Keratinocyte (primary cell): ENCODE measurements around the gene MELK. TPM values are rescaled to one million over a fixed set of nuclear protein-coding genes. Genes with fewer than 3 reads are reported as not detected.
A peak's percentile ranks its signal among the peaks of the same experiment; 100 is the strongest.

ENCODE experiments used
- DNase-seq: peaks from one replicate; pipeline ENCODE4 v3.0.0-alpha.2; 2011; ENCODE audit warnings: low read depth, missing footprints, low spot score
- FAIRE-seq: peaks from 2 replicates; lab custom pipeline; 2011; peaks lifted over from hg19 to GRCh38; lab: Jason Lieb, UNC
- H2AFZ ChIP-seq: 2 replicates; pipeline ENCODE4 v1.6.0; 2012; ENCODE audit warnings: low read length, control low read depth, inconsistent platforms; ENCODE audit not compliant: control insufficient read depth
- H3K27ac ChIP-seq: 2 replicates; pipeline ENCODE4 v1.5.1; 2011; ENCODE audit warnings: low read length; ENCODE audit not compliant: control insufficient read depth, insufficient read depth
- H3K27me3 ChIP-seq: 3 replicates; pipeline ENCODE4 v1.6.0; 2011; ENCODE audit warnings: low read length; ENCODE audit not compliant: control insufficient read depth, insufficient read depth; ENCODE audit errors: extremely low read depth
- H3K36me3 ChIP-seq, 2 experiments: 2 replicates in 1 of 2; 3 replicates in 1 of 2; pipeline ENCODE4 v1.5.1; 2011; ENCODE audit warnings: low read length in 2 of 2, mild to moderate bottlenecking in 1 of 2; ENCODE audit not compliant: control insufficient read depth in 2 of 2, insufficient read depth in 2 of 2; ENCODE audit errors: extremely low read depth in 1 of 2
- H3K4me1 ChIP-seq: 3 replicates; pipeline ENCODE4 v1.5.1; 2011; ENCODE audit warnings: low read length; ENCODE audit not compliant: control insufficient read depth, insufficient read depth; ENCODE audit errors: extremely low read depth
- H3K4me2 ChIP-seq: 3 replicates; pipeline ENCODE4 v1.6.0; 2011; ENCODE audit warnings: low read depth, low read length; ENCODE audit not compliant: control insufficient read depth, insufficient read depth; ENCODE audit errors: extremely low read depth
- H3K4me3 ChIP-seq, 3 experiments: fragments of 200-600 bp in 1 of 3; sonication (generic) in 1 of 3; 2 replicates in 2 of 3; 3 replicates in 1 of 3; pipeline ENCODE4 v1.5.1; 2011 to 2016; ENCODE audit warnings: low read length in 3 of 3, mild to moderate bottlenecking in 3 of 3, control low read depth in 2 of 3, inconsistent platforms in 1 of 3, low read depth in 1 of 3, mixed read lengths in 1 of 3, mixed run types in 1 of 3, moderate library complexity in 1 of 3; ENCODE audit not compliant: control insufficient read depth in 2 of 3, insufficient read depth in 2 of 3; ENCODE audit errors: extremely low read depth in 1 of 3
- H3K79me2 ChIP-seq: 2 replicates; pipeline ENCODE4 v1.6.0; 2012; ENCODE audit warnings: low read length; ENCODE audit not compliant: control insufficient read depth, insufficient read depth
- H3K9ac ChIP-seq: 3 replicates; pipeline ENCODE4 v1.6.0; 2011; ENCODE audit warnings: low read length; ENCODE audit not compliant: control insufficient read depth, insufficient read depth; ENCODE audit errors: extremely low read depth
- H3K9me1 ChIP-seq: 3 replicates; pipeline ENCODE4 v1.6.0; 2011; ENCODE audit warnings: low read length; ENCODE audit not compliant: control insufficient read depth, insufficient read depth; ENCODE audit errors: extremely low read depth
- H3K9me3 ChIP-seq: 2 replicates; pipeline ENCODE4 v1.5.1; 2012; ENCODE audit warnings: low read depth, low read length; ENCODE audit not compliant: control insufficient read depth
- H4K20me1 ChIP-seq: 3 replicates; pipeline ENCODE4 v1.6.0; 2011; ENCODE audit warnings: low read length; ENCODE audit not compliant: control insufficient read depth, insufficient read depth; ENCODE audit errors: extremely low read depth
- CTCF ChIP-seq, 3 experiments: IDR thresholded peaks in 1 of 3; conservative IDR thresholded peaks in 1 of 3; optimal IDR thresholded peaks in 1 of 3; 2 replicates in 2 of 3; 3 replicates in 1 of 3; pipeline versions ENCODE3 to v1.5.1; 2011; ENCODE audit warnings: low read length in 3 of 3, mild to moderate bottlenecking in 3 of 3, moderate library complexity in 2 of 3, control low read depth in 1 of 3, inconsistent platforms in 1 of 3; ENCODE audit not compliant: insufficient read depth in 2 of 3; ENCODE audit errors: extremely low read depth in 1 of 3
- EZH2 ChIP-seq: IDR thresholded peaks from one replicate; pipeline ENCODE4 v1.6.1; 2012; ENCODE audit warnings: inconsistent platforms, mild to moderate bottlenecking, low read length, moderate library complexity
- dilution Hi-C: fragments of 300-500 bp; cut with MboI; formaldehyde crosslinking; loops from one replicate; pipeline ENCODE4 v1.7.0; 2020; ENCODE audit warnings: low sequenced_read_pairs; ENCODE audit not compliant: extremely low pct_ligation_motif_present
- polyA plus RNA-seq, 5 experiments: library from polyadenylated mRNA; depleted of rRNA in 3 of 5; stranded (reverse) in 3 of 5; stranded (forward) in 1 of 5; unstranded in 1 of 5; fragments of >200 nt; gene quantifications; 1 replicate in 1 of 5; 2 replicates in 3 of 5; 3 replicates in 1 of 5; pipeline versions ENCODE4 v1.2.1 to v1.2.3, GENCODE V29; 2011 to 2012; ENCODE audit warnings: missing spikeins in 2 of 5, low read depth in 1 of 5, low replicate concordance in 1 of 5

The MELK gene
- polyA plus RNA-seq, 1 donor (not counting 4 experiments of a cell fraction or from before 2014, with no cell fraction given) = 45.3 TPM

DNA sequence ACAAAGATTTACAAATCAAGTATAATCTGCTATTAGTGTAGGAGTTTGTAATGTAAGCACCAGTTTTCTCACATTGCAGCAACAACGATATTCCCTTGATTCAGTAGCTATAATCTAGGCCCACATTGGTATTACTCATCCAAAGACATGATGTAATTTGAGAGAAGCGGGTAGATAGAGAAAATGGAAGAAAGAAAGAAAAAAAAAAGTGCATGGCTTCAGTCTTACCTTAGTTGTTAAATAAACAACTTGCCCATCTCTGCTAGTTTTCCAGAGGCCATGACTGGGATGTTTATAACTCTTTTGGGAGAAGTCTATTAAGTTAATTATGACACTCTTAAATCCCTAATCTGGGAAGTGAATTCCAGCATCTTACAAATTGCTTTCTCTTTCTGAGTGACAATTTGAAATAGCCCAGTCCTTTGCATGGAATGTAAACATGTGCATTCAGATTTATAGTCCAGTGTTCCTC lies 2.8 kb downstream of the MELK start:
- Histone ChIP-seq H3K9ac (no peak overlapping the region), H3K9me1 (no peaks in the 10 kb centered on the region), H3K27me3 (no peaks in the 10 kb centered on the region), H2AFZ (no peak overlapping the region), H3K79me2 (peaks cover 74% of the 10 kb centered on the region), H3K4me3 (peak overlapping the region in 2 of 3 experiments; percentile 25 to 36), H3K36me3 (no peaks in the 10 kb centered on the region), H3K27ac (peak overlapping the region; percentile 16), H4K20me1 (no peaks in the 10 kb centered on the region), H3K4me2 (peak overlapping the region; percentile 17), H3K9me3 (no peaks in the 10 kb centered on the region), H3K4me1 (peaks cover 16% of the 10 kb centered on the region)
- DNase-seq = no peak
- FAIRE-seq = no peak
- dilution Hi-C loops = no loop called here
- TF ChIP-seq CTCF (optimal IDR thresholded peaks at IDR 0.05 in 1 of 3, IDR thresholded peaks at IDR 0.05 in 1 of 3, conservative IDR thresholded peaks at IDR 0.05 in 1 of 3; ENCODE audit: extremely low read depth in 1 of 3, insufficient read depth in 2 of 3, low read length in 3 of 3) = no peak
- TF ChIP-seq EZH2 = no peak

- Histone ChIP-seq H3K4me1 (peaks cover 16% of the 10 kb centered on the region), H3K79me2 (peaks cover 87% of the 10 kb centered on the region), H3K9ac (no peak overlapping the region), H3K27me3 (no peaks in the 10 kb centered on the region), H4K20me1 (no peaks in the 10 kb centered on the region), H3K4me3 (no peak overlapping the region), H3K9me1 (no peaks in the 10 kb centered on the region), H3K4me2 (no peak overlapping the region), H3K27ac (no peak overlapping the region), H2AFZ (no peak overlapping the region), H3K9me3 (no peaks in the 10 kb centered on the region), H3K36me3 (no peaks in the 10 kb centered on the region)
- dilution Hi-C loops = no loop called here
- FAIRE-seq = no peak
- TF ChIP-seq CTCF (optimal IDR thresholded peaks at IDR 0.05 in 1 of 3, IDR thresholded peaks at IDR 0.05 in 1 of 3, conservative IDR thresholded peaks at IDR 0.05 in 1 of 3; ENCODE audit: extremely low read depth in 1 of 3, insufficient read depth in 2 of 3, low read length in 3 of 3) = no peak
- TF ChIP-seq EZH2 = no peak
- no peak for DNase-seq
Observed at GRCh38 chr9:36576866-36577265, 4.2 kb downstream of the MELK start.
